GM21529 (cell line): Measurements from ENCODE around the gene APBA1.
A peak's percentile ranks its signal among the peaks of the same experiment; 100 is the strongest.

Source experiments
- ATAC-seq: cut with Tn5 transposase; IDR thresholded peaks from one replicate; pipeline ENCODE4 v1.9.1; 2021; ENCODE audit not compliant: unreplicated experiment

Gene APBA1

GRCh38 chr9:69535286-69535832, 136.8 kb downstream of the APBA1 start:
- ATAC-seq = no peak

GRCh38 chr9:69532396-69532795, 139.8 kb downstream of the APBA1 start:
- no peak for ATAC-seq

GRCh38 chr9:69527454-69527853, 144.7 kb downstream of the APBA1 start:
- ATAC-seq = no peak

GRCh38 chr9:69526699-69527098, 145.5 kb downstream of the APBA1 start:
- no peak for ATAC-seq

GRCh38 chr9:69519470-69520240, 152.5 kb downstream of the APBA1 start:
- peak; percentile 71 for ATAC-seq

- no peak for ATAC-seq
Observed at GRCh38 chr9:69516353-69517322, 155.5 kb downstream of the APBA1 start.

- ATAC-seq = no peak
Observed at GRCh38 chr9:69515810-69516209, 156.4 kb downstream of the APBA1 start.

GRCh38 chr9:69513141-69513820, 158.9 kb downstream of the APBA1 start:
- ATAC-seq = no peak

GRCh38 chr9:69504058-69504457, 168.1 kb downstream of the APBA1 start:
- no peak for ATAC-seq

- no peak for ATAC-seq
Observed at GRCh38 chr9:69502671-69503301, 169.4 kb downstream of the APBA1 start.

GRCh38 chr9:69500896-69501295, 171.3 kb downstream of the APBA1 start:
- no peak for ATAC-seq

GRCh38 chr9:69499959-69500358, 172.2 kb downstream of the APBA1 start:
- no peak for ATAC-seq

GRCh38 chr9:69499407-69499806, 172.8 kb downstream of the APBA1 start:
- ATAC-seq = no peak

GRCh38 chr9:69498470-69498869, 173.7 kb downstream of the APBA1 start:
- ATAC-seq = no peak

GRCh38 chr9:69497816-69498215, 174.4 kb downstream of the APBA1 start:
- ATAC-seq = no peak

- ATAC-seq = no peak
Observed at GRCh38 chr9:69496846-69497450, 175.2 kb downstream of the APBA1 start.

GRCh38 chr9:69495296-69495695, 176.9 kb downstream of the APBA1 start:
- ATAC-seq = no peak

- ATAC-seq = no peak
Observed at GRCh38 chr9:69494763-69495162, 177.4 kb downstream of the APBA1 start.

GRCh38 chr9:69494208-69494607, 178.0 kb downstream of the APBA1 start:
- no peak for ATAC-seq

- ATAC-seq = no peak
Observed at GRCh38 chr9:69486498-69486897, 185.7 kb downstream of the APBA1 start.
